GM12878 (cell line): Measurements from ENCODE around the gene CCDC181. TPM values are rescaled to one million over a fixed set of nuclear protein-coding genes. Genes with fewer than 3 reads are reported as not detected.

ENCODE experiments used
- ATAC-seq: fragments of 200-7000 bp; cut with Tn5 transposase; 3 replicates; pipeline ENCODE4 v1.9.1; 2020; ENCODE audit warnings: mild to moderate bottlenecking, moderate library complexity
- BruUV-seq: library from RNA; stranded (reverse); fragments of 400-500 nt; replicated peaks from 2 replicates; lab custom pipeline; 2021; lab: Mats Ljungman, UMichigan
- CTCF ChIA-PET: fragments of 300-600 bp; sonication (Branson Sonifier 250); formaldehyde crosslinking; extraction: SDS; loops from one replicate; lab custom pipeline; 2021; ENCODE audit warnings: inconsistent platforms; lab: Yijun Ruan, JAX
- POLR2A ChIA-PET: fragments of 350-600 bp; formaldehyde crosslinking; extraction: SDS; loops from one replicate; lab custom pipeline; 2021; ENCODE audit warnings: inconsistent platforms; lab: Charles Lee
- RAD21 ChIA-PET: fragments of 300-600 bp; sonication (Branson Sonifier 250); formaldehyde crosslinking; loops from one replicate; lab custom pipeline; 2023; ENCODE audit warnings: antibody characterized with exemption; ENCODE audit not compliant: unreplicated experiment; lab: Charles Lee
- SMC1A ChIA-PET: fragments of 300-600 bp; sonication (Branson Sonifier 250); formaldehyde crosslinking; loops from one replicate; lab custom pipeline; 2023; ENCODE audit not compliant: unreplicated experiment, uncharacterized antibody; lab: Charles Lee
- DNase-seq: peaks from one replicate; pipeline ENCODE4 v3.0.0-alpha.2; 2011; ENCODE audit warnings: low read depth, low spot score
- FAIRE-seq: peaks from 3 replicates; lab custom pipeline; 2011; peaks lifted over from hg19 to GRCh38; lab: Jason Lieb, UNC
- H2AFZ ChIP-seq: 2 replicates; pipeline ENCODE4 v1.6.0; 2011; ENCODE audit warnings: low read depth, low read length, control low read depth; ENCODE audit not compliant: control insufficient read depth
- H3K27ac ChIP-seq: 2 replicates; pipeline ENCODE4 v1.5.1; 2011; ENCODE audit warnings: control low read depth; ENCODE audit not compliant: control insufficient read depth, insufficient read depth
- H3K27me3 ChIP-seq, 2 experiments: replicated peaks in 1 of 2; 2 replicates each; pipeline versions ENCODE4 v1.6.0 to v1.6.1; 2011; ENCODE audit warnings: low read length in 1 of 2; ENCODE audit not compliant: control insufficient read depth in 2 of 2, insufficient read depth in 2 of 2
- H3K36me3 ChIP-seq, 2 experiments: 2 replicates each; pipeline ENCODE4 v1.5.1; 2011; ENCODE audit warnings: low read length in 1 of 2; ENCODE audit not compliant: control insufficient read depth in 2 of 2, insufficient read depth in 2 of 2
- H3K4me1 ChIP-seq: 2 replicates; pipeline ENCODE4 v1.6.1; 2011; ENCODE audit warnings: mild to moderate bottlenecking, low read length, moderate library complexity, mixed read lengths; ENCODE audit not compliant: control insufficient read depth, insufficient read depth
- H3K4me2 ChIP-seq: 2 replicates; pipeline ENCODE4 v1.6.0; 2011; ENCODE audit warnings: control low read depth; ENCODE audit not compliant: control insufficient read depth, insufficient read depth
- H3K4me3 ChIP-seq: fragments of 200-600 bp; sonication (generic); 2 replicates; pipeline ENCODE4 v1.5.1; 2016
- H3K79me2 ChIP-seq: 2 replicates; pipeline ENCODE4 v1.6.0; 2011; ENCODE audit warnings: low read length; ENCODE audit not compliant: control insufficient read depth, insufficient read depth
- H3K9ac ChIP-seq: 2 replicates; pipeline ENCODE4 v1.8.0; 2011; ENCODE audit warnings: low read length, control low read depth, mixed read lengths; ENCODE audit not compliant: control insufficient read depth, insufficient read depth
- H3K9me3 ChIP-seq: replicated peaks from 3 replicates; pipeline ENCODE4 v1.5.1; 2011; ENCODE audit warnings: mild to moderate bottlenecking, low read length; ENCODE audit not compliant: control insufficient read depth, insufficient read depth
- H4K20me1 ChIP-seq: 2 replicates; pipeline ENCODE4 v1.6.0; 2011; ENCODE audit not compliant: control insufficient read depth, insufficient read depth
- CEBPB ChIP-seq, 2 experiments: fragments of 150-350 bp in 1 of 2; IDR thresholded peaks; 2 replicates each; pipeline ENCODE4 v1.6.1; 2012 to 2014; ENCODE audit warnings: low read depth in 2 of 2, low read length in 2 of 2, borderline replicate concordance in 1 of 2, inconsistent platforms in 1 of 2
- CHD1 ChIP-seq: IDR thresholded peaks from 2 replicates; pipeline ENCODE4 v1.6.1; 2012; ENCODE audit warnings: low read depth, low read length, improper control_type of control experiment
- CREM ChIP-seq: IDR thresholded peaks from 2 replicates; pipeline ENCODE4 v1.6.1; 2014; ENCODE audit warnings: antibody characterized with exemption, low read depth
- KDM1A ChIP-seq: fragments of 200-600 bp; sonication (generic); IDR thresholded peaks from 2 replicates; pipeline ENCODE4 v1.6.1; 2016; ENCODE audit warnings: borderline replicate concordance
- SMC3 ChIP-seq: IDR thresholded peaks from 2 replicates; pipeline ENCODE4 v1.6.1; 2011; ENCODE audit warnings: low read length, improper control_type of control experiment, borderline replicate concordance
- TBL1XR1 ChIP-seq: IDR thresholded peaks from 2 replicates; pipeline ENCODE4 v1.6.1; 2012; ENCODE audit warnings: low read depth, low read length, improper control_type of control experiment
- TCF3 ChIP-seq: IDR thresholded peaks from 2 replicates; pipeline ENCODE4 v1.6.1; 2012; ENCODE audit warnings: low read depth, mild to moderate bottlenecking, low read length, borderline replicate concordance; ENCODE audit not compliant: insufficient read depth
- ZBTB11 ChIP-seq: fragments of 450-650 bp; formaldehyde crosslinking; IDR thresholded peaks from 2 replicates; pipeline ENCODE4 v1.5.0; 2022; ENCODE audit warnings: mild to moderate bottlenecking, missing genetic modification characterization
- ZNF592 ChIP-seq: fragments of 450-650 bp; IDR thresholded peaks from 2 replicates; pipeline ENCODE4 v1.6.1; 2017; ENCODE audit warnings: mild to moderate bottlenecking, moderate library complexity
- ZNF622 ChIP-seq: fragments of 450-650 bp; IDR thresholded peaks from 2 replicates; pipeline ENCODE4 v1.6.1; 2017; ENCODE audit warnings: mild to moderate bottlenecking, inconsistent platforms
- WGBS: methylation state at CpG from one replicate; pipeline ENCODE4 v1.1.6; 2016; ENCODE audit warnings: low lambda C conversion rate; ENCODE audit not compliant: insufficient replicate concordance, insufficient coverage; ENCODE audit errors: missing lambda C conversion rate; 5-methylcytosine and 5-hydroxymethylcytosine counted together
- in situ Hi-C: fragments of 300-500 bp; cut with MboI; formaldehyde crosslinking; loops from 9 replicates; pipeline ENCODE4 v1.14.3; 2018; ENCODE audit warnings: mixed read lengths
- intact Hi-C: fragments of 100-400 bp; cut with micrococcal nuclease; formaldehyde crosslinking; loops from one replicate; pipeline ENCODE4 v1.14.2; 2022; ENCODE audit not compliant: unreplicated experiment
- polyA plus RNA-seq, 11 experiments: library from polyadenylated mRNA; depleted of rRNA in 4 of 11; unstranded in 6 of 11; stranded (reverse) in 5 of 11; fragments of >200 nt; fragmentation: Nextera tagmentation in 4 of 11; fragmentation: Illumina TruSeq in 1 of 11; extraction: Ambion mirVana in 4 of 11; extraction: Trizol in 1 of 11; gene quantifications; 1 replicate in 1 of 11; 2 replicates in 10 of 11; pipeline versions ENCODE4 v1.2.1 to v1.2.3, GENCODE V29; 2011 to 2016; ENCODE audit warnings: inconsistent platforms in 2 of 11, missing spikeins in 2 of 11, low read depth in 1 of 11
- total RNA-seq, 4 experiments: library from RNA; depleted of rRNA in 3 of 4; stranded (reverse); fragments of >200 nt in 3 of 4; fragmentation: Illumina TruSeq in 1 of 4; extraction: Trizol in 1 of 4; gene quantifications; 2 replicates each; pipeline versions ENCODE4 v1.2.1 to v1.2.3, GENCODE V29; 2013 to 2021
- TF ChIP-seq, protein P1 (sequence below): IDR thresholded peaks from 2 replicates; pipeline ENCODE4 v1.6.1; 2011; ENCODE audit warnings: borderline replicate concordance, low read depth, mild to moderate bottlenecking, moderate library complexity, mixed read lengths, low read length; ENCODE audit not compliant: insufficient read depth; ENCODE audit errors: extremely low read length
- TF ChIP-seq, protein P2 (sequence below): fragments of 150-350 bp; IDR thresholded peaks from 2 replicates; pipeline ENCODE4 v1.6.1; 2016; ENCODE audit warnings: low read depth, low read length

CCDC181 gene
- total and polyA plus RNA-seq, 10 of the 15 experiments (the other 5 are each of a cell fraction or from before 2014, with no cell fraction given) = not detected

DNA sequence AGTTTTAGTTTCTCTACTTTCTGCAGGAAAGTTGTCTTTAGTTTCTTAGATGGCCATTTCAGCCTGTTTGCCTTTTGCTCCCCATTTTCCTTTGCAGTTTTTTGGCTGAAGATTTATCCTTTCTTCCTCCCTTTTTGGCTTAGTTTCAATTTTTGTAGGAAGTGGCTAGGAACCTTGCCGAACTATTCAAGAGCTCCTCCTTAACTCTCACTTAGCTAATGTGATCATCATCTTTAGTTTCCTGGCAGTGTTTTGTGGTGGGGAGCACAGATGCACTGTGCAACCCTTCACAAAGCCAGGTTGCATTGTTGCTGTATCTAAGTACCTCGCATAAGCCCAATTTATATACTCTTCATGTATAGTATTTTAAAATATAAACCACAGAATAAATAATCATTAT lies 28.8 kb upstream of the CCDC181 start:
- in situ Hi-C loops (no loop called here), intact Hi-C loops (no loop called here)
- peaks cover 2% of the 10 kb centered on the region; the same call in 2 of the 3 replicates for H3K9me3 ChIP-seq
- no peak for ATAC-seq
- no peaks in the 10 kb centered on the region for H4K20me1 ChIP-seq
- H3K4me2 ChIP-seq = no peak overlapping the region
- H3K27me3 ChIP-seq = no peaks in the 10 kb centered on the region
- ChIA-PET POLR2A (no interaction called here), CTCF (no interaction called here), RAD21 (no interaction called here), SMC1A (no interaction called here)
- WGBS = 50% methylated on average over 2 of the region's 2 CpGs
- no peak overlapping the region for H3K4me3 ChIP-seq
- H3K36me3 ChIP-seq = no peaks in the 10 kb centered on the region
- H3K79me2 ChIP-seq = no peaks in the 10 kb centered on the region
- no peak overlapping the region for H2AFZ ChIP-seq
- BruUV-seq = no TSS peak
- no peak for FAIRE-seq
- no peak for DNase-seq
- no peak overlapping the region for H3K27ac ChIP-seq
- H3K9ac ChIP-seq = no peak overlapping the region
- H3K4me1 ChIP-seq = no peaks in the 10 kb centered on the region
- TF ChIP-seq SMC3 (no peak), TBL1XR1 (no peak), CHD1 (no peak), KDM1A (no peak), ZNF592 (no peak), CREM (no peak), ZBTB11 (CRISPR knock-in tag) (no peak), TCF3 (no peak), ZNF622 (no peak), CEBPB (IDR thresholded peaks at IDR 0.05; ENCODE audit: borderline replicate concordance in 1 of 2, low read depth in 2 of 2, low read length in 2 of 2) (no peak)
- TF ChIP-seq, protein P1, sequence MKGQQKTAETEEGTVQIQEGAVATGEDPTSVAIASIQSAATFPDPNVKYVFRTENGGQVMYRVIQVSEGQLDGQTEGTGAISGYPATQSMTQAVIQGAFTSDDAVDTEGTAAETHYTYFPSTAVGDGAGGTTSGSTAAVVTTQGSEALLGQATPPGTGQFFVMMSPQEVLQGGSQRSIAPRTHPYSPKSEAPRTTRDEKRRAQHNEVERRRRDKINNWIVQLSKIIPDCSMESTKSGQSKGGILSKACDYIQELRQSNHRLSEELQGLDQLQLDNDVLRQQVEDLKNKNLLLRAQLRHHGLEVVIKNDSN = no peak
- TF ChIP-seq, protein P2, sequence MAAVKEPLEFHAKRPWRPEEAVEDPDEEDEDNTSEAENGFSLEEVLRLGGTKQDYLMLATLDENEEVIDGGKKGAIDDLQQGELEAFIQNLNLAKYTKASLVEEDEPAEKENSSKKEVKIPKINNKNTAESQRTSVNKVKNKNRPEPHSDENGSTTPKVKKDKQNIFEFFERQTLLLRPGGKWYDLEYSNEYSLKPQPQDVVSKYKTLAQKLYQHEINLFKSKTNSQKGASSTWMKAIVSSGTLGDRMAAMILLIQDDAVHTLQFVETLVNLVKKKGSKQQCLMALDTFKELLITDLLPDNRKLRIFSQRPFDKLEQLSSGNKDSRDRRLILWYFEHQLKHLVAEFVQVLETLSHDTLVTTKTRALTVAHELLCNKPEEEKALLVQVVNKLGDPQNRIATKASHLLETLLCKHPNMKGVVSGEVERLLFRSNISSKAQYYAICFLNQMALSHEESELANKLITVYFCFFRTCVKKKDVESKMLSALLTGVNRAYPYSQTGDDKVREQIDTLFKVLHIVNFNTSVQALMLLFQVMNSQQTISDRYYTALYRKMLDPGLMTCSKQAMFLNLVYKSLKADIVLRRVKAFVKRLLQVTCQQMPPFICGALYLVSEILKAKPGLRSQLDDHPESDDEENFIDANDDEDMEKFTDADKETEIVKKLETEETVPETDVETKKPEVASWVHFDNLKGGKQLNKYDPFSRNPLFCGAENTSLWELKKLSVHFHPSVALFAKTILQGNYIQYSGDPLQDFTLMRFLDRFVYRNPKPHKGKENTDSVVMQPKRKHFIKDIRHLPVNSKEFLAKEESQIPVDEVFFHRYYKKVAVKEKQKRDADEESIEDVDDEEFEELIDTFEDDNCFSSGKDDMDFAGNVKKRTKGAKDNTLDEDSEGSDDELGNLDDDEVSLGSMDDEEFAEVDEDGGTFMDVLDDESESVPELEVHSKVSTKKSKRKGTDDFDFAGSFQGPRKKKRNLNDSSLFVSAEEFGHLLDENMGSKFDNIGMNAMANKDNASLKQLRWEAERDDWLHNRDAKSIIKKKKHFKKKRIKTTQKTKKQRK = no peak
